Cardiac muscle cell (in vitro differentiated cells and primary cell): Measurements from ENCODE around the gene KIF3B. TPM values are rescaled to one million over a fixed set of nuclear protein-coding genes. Genes with fewer than 3 reads are reported as not detected.

ENCODE experiments used
- DNase-seq, 2 donors: peaks; one replicate each; pipeline versions ENCODE4 v3.0.0 to v3.0.0-alpha.2; 2010 to 2017; ENCODE audit warnings: low read depth in 1 of 2, low spot score in 1 of 2
- H3K27ac ChIP-seq: fragments of 200-600 bp; sonication (generic); 2 replicates; pipeline ENCODE4 v1.5.1; 2016
- H3K27me3 ChIP-seq: fragments of 200-600 bp; sonication (generic); 2 replicates; pipeline ENCODE4 v1.6.0; 2016; ENCODE audit warnings: control low read depth
- H3K36me3 ChIP-seq: fragments of 200-600 bp; sonication (generic); 2 replicates; pipeline ENCODE4 v1.5.1; 2016; ENCODE audit warnings: control low read depth
- H3K4me1 ChIP-seq: fragments of 200-600 bp; sonication (generic); 2 replicates; pipeline ENCODE4 v1.8.1; 2017; ENCODE audit warnings: low read depth, mild to moderate bottlenecking, mixed run types
- H3K4me3 ChIP-seq: fragments of 200-600 bp; sonication (generic); 2 replicates; pipeline ENCODE4 v1.5.1; 2016; ENCODE audit warnings: mild to moderate bottlenecking
- H3K9me3 ChIP-seq: fragments of 200-600 bp; sonication (generic); 2 replicates; pipeline ENCODE4 v1.5.1; 2017; ENCODE audit warnings: low read depth, mild to moderate bottlenecking, control low read depth
- polyA plus RNA-seq: library from polyadenylated mRNA; unstranded; fragments of >200 nt; fragmentation: Nextera tagmentation; extraction: Ambion mirVana; gene quantifications from 2 replicates; pipeline ENCODE4 v1.2.1, GENCODE V29; 2016
- total RNA-seq: library from RNA; depleted of rRNA; stranded (reverse); fragments of >200 nt; gene quantifications from 2 replicates; pipeline ENCODE4 v1.2.3, GENCODE V29; 2016
- TF ChIP-seq, protein P1 (sequence below): IDR thresholded peaks from 2 replicates; pipeline ENCODE4 v1.5.1; 2012; ENCODE audit warnings: low read depth, mild to moderate bottlenecking, low read length

The KIF3B gene
- total and polyA plus RNA-seq, 2 experiments from 2014 or later = 6.2 to 13.2 TPM

DNA sequence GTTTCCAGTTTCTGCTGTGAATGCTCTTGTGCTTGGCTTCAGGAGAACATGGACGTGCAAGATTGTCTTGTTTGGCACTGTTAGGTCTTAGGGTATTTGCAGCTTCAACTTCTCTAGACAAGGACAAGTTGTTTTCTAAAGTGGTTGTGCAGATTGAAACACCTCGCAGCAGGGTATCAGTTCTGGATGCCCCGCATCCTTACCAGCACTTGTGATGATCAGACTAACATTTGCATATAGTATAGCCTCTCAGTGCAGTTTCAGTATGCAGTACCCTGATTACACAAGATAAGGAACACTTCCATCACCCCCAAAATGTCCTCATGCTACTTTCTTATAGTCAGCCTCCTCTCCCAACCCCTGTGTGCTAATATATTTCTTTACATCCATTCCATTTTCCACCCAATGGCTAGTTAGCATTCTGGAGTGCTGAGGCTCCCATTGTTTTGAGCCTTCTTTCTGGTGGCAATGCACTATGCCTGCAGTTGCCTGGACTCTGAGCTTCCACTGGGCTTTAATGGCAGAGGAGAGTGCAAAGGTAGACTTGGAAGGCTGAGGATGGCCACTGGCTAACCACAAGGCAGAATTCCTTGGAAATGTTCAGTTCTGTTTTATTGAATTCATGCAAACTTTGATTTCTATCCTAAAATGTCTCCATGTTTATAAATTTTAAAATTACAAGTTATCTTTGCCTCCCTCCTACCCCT is 35.4 kb downstream of the KIF3B start:
- H3K4me3 ChIP-seq = no peak overlapping the region
- TF ChIP-seq, protein P1, sequence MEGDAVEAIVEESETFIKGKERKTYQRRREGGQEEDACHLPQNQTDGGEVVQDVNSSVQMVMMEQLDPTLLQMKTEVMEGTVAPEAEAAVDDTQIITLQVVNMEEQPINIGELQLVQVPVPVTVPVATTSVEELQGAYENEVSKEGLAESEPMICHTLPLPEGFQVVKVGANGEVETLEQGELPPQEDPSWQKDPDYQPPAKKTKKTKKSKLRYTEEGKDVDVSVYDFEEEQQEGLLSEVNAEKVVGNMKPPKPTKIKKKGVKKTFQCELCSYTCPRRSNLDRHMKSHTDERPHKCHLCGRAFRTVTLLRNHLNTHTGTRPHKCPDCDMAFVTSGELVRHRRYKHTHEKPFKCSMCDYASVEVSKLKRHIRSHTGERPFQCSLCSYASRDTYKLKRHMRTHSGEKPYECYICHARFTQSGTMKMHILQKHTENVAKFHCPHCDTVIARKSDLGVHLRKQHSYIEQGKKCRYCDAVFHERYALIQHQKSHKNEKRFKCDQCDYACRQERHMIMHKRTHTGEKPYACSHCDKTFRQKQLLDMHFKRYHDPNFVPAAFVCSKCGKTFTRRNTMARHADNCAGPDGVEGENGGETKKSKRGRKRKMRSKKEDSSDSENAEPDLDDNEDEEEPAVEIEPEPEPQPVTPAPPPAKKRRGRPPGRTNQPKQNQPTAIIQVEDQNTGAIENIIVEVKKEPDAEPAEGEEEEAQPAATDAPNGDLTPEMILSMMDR = no peak
- no peaks in the 10 kb centered on the region for H3K4me1 ChIP-seq
- H3K36me3 ChIP-seq = peaks cover 3% of the 10 kb centered on the region
- H3K27me3 ChIP-seq = no peaks in the 10 kb centered on the region
- DNase-seq = no peak
- H3K9me3 ChIP-seq = no peaks in the 10 kb centered on the region
- H3K27ac ChIP-seq = no peak overlapping the region

DNA sequence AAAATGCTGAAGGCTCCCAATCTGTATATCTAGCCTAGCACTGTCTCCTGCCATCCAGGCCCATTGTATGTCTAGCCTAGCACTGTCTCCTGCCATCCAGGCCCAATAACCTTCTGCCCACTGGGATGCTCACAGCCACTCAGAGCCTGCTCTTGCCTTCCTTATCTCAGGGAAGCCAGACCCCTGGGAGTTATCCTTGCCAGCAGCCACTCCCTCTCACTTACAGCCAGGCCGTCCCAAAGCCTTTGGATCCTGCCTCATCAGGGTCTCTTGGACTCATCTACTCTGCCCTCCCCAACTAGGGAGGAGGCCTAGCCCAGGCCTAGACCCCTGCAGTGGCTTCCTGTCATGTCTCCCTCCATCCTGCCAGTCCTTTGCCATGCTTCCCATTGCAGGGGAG is 37.3 kb downstream of the KIF3B start:
- Histone ChIP-seq H3K9me3 (no peaks in the 10 kb centered on the region), H3K36me3 (peaks cover 7% of the 10 kb centered on the region), H3K27me3 (no peaks in the 10 kb centered on the region), H3K4me1 (no peaks in the 10 kb centered on the region), H3K4me3 (no peak overlapping the region), H3K27ac (no peak overlapping the region)
- DNase-seq = no peak
- TF ChIP-seq, protein P1 = no peak

DNA sequence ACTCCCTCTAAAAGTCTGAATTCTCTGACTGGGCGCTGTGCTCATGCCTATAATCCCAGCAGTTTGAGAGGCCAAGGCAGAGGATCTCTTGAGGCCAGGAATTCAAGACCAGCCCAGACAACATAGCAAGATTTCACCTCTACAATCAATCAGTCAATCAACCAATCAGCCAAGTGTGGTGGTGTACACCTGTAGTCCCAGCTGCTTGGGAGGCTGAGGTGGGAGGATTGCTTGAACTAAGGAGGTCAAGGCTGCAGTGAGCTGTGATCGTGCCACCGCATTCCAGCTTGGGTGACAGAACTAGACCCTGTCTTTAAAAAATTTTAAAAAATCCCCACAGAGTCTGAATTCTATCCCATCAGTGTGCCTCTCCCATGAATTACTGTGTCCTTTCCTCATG is 37.9 kb downstream of the KIF3B start:
- Histone ChIP-seq H3K27ac (no peak overlapping the region), H3K36me3 (peaks cover 7% of the 10 kb centered on the region), H3K4me1 (no peaks in the 10 kb centered on the region), H3K27me3 (no peaks in the 10 kb centered on the region), H3K9me3 (no peaks in the 10 kb centered on the region), H3K4me3 (no peak overlapping the region)
- no peak for DNase-seq
- TF ChIP-seq, protein P1 = no peak

DNA sequence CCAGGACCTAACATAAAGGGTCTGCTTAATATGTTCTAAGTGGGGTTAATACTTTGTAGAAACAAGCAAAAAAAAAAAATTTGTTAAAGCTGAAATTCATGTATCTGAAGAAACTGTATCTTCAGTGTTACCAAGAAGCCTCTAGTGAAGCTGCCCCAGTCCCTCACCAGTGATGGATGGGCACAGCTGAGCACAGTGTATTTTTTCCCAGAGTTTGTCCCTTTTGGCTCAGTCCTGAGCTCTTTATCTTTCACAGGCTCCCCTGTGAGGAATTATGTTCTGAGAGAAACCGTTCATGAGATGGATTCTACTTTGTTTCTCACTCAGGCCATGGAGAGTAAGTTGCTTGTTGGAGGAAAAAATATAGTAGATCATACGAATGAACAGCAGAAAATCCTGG is 38.4 kb downstream of the KIF3B start:
- Histone ChIP-seq H3K27me3 (no peaks in the 10 kb centered on the region), H3K4me1 (no peaks in the 10 kb centered on the region), H3K4me3 (no peak overlapping the region), H3K27ac (no peak overlapping the region), H3K36me3 (peaks cover 7% of the 10 kb centered on the region), H3K9me3 (no peaks in the 10 kb centered on the region)
- TF ChIP-seq, protein P1 = no peak
- DNase-seq = no peak

DNA sequence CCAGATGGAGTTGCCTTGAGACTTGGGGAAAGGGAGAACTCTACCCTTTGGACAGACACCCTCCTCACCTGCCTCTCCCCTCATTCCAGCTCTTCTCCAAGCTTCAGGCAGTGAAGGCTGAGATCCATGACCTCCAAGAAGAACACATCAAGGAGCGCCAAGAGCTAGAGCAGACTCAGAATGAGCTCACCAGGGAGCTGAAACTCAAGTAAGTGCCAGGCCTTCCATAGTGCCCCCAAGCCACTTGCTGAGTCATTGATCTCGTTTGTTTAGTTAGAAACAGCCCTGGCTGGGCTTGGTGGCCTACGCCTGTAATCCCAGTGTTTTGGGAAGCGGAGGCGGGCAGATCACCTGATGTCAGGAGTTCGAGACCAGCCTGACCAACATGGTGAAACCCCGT is 39.2 kb downstream of the KIF3B start:
- Histone ChIP-seq H3K36me3 (peaks cover 7% of the 10 kb centered on the region), H3K4me1 (no peaks in the 10 kb centered on the region), H3K4me3 (no peak overlapping the region), H3K27me3 (no peaks in the 10 kb centered on the region), H3K27ac (no peak overlapping the region), H3K9me3 (no peaks in the 10 kb centered on the region)
- TF ChIP-seq, protein P1 = no peak
- DNase-seq = no peak
